Activated CD4-positive, alpha-beta memory T cell treated with anti-CD3 and anti-CD28 coated beads, Interleukin-2, amount 10 ng/mL, durations not matched to agents 7 days and 5 days (primary cell): ENCODE results near the gene SLC38A11. TPM values are rescaled to one million over a fixed set of nuclear protein-coding genes. Genes with fewer than 3 reads are reported as not detected.

Experiments used
- CTCF ChIA-PET: fragments of 350-600 bp; sonication (Branson Sonifier 250); formaldehyde crosslinking; loops from one replicate; lab custom pipeline; 2021; ENCODE audit warnings: antibody characterized with exemption, inconsistent platforms; lab: Charles Lee
- POLR2A ChIA-PET: fragments of 350-600 bp; sonication (Branson Sonifier 250); formaldehyde crosslinking; loops from one replicate; lab custom pipeline; 2021; ENCODE audit warnings: antibody characterized with exemption; lab: Charles Lee
- DNase-seq: peaks from one replicate; pipeline ENCODE4 v3.0.0-alpha.2; 2020
- H3K27ac Mint-ChIP-seq: one replicate; pipeline ENCODE4 v1.8.0; 2021; ENCODE audit warnings: mild to moderate bottlenecking, mixed read lengths
- H3K27me3 Mint-ChIP-seq: one replicate; pipeline ENCODE4 v1.8.0; 2021; ENCODE audit warnings: mixed read lengths
- H3K36me3 Mint-ChIP-seq: one replicate; pipeline ENCODE4 v1.8.0; 2021; ENCODE audit warnings: low read depth, mixed read lengths
- H3K4me1 Mint-ChIP-seq: one replicate; pipeline ENCODE4 v1.8.0; 2021; ENCODE audit warnings: mixed read lengths
- H3K4me3 Mint-ChIP-seq: one replicate; pipeline ENCODE4 v1.8.0; 2021; ENCODE audit warnings: mild to moderate bottlenecking, mixed read lengths
- H3K9me3 Mint-ChIP-seq: one replicate; pipeline ENCODE4 v1.8.0; 2021; ENCODE audit warnings: mixed read lengths
- total RNA-seq, 2 experiments: library from RNA; stranded (reverse); gene quantifications; one replicate each; pipeline ENCODE4 v1.2.3, GENCODE V29; 2021

The SLC38A11 gene
- total RNA-seq, 2 experiments from 2014 or later = not detected

GRCh38 chr2:164954186-164954585, 1.1 kb downstream of the SLC38A11 start:
- Mint-ChIP-seq H3K36me3 (no peaks in the 10 kb centered on the region), H3K9me3 (no peaks in the 10 kb centered on the region), H3K27ac (no peak overlapping the region), H3K27me3 (peaks cover 14% of the 10 kb centered on the region), H3K4me1 (no peaks in the 10 kb centered on the region), H3K4me3 (no peak overlapping the region)
- DNase-seq = no peak
- POLR2A ChIA-PET = no interaction called here
- CTCF ChIA-PET = no interaction called here

- Mint-ChIP-seq H3K4me3 (no peak overlapping the region), H3K27me3 (peaks cover 14% of the 10 kb centered on the region), H3K4me1 (peaks cover 4% of the 10 kb centered on the region), H3K27ac (no peak overlapping the region), H3K9me3 (no peaks in the 10 kb centered on the region), H3K36me3 (no peaks in the 10 kb centered on the region)
- POLR2A ChIA-PET = no interaction called here
- CTCF ChIA-PET = no interaction called here
- DNase-seq = no peak
Measured at GRCh38 chr2:164953279-164953678, 2.0 kb downstream of the SLC38A11 start.

- Mint-ChIP-seq H3K27ac (no peak overlapping the region), H3K27me3 (peaks cover 14% of the 10 kb centered on the region)
Measured at GRCh38 chr2:164952057-164952702, 3.1 kb downstream of the SLC38A11 start.

GRCh38 chr2:164948540-164948939, 6.8 kb downstream of the SLC38A11 start:
- ChIA-PET CTCF (no interaction called here), POLR2A (no interaction called here)
- peaks cover 9% of the 10 kb centered on the region for H3K27me3 Mint-ChIP-seq

More at GRCh38 chr2:164952057-164952702, 3.1 kb downstream of the SLC38A11 start:
- POLR2A ChIA-PET = no interaction called here
- H3K9me3 Mint-ChIP-seq = no peaks in the 10 kb centered on the region
- H3K4me1 Mint-ChIP-seq = peaks cover 4% of the 10 kb centered on the region
- DNase-seq = no peak
- CTCF ChIA-PET = no interaction called here
- no peak overlapping the region for H3K4me3 Mint-ChIP-seq
- no peaks in the 10 kb centered on the region for H3K36me3 Mint-ChIP-seq

GRCh38 chr2:164947281-164947680, 8.0 kb downstream of the SLC38A11 start:
- POLR2A ChIA-PET = no interaction called here
- no peak overlapping the region for H3K4me3 Mint-ChIP-seq
- CTCF ChIA-PET = no interaction called here
- H3K36me3 Mint-ChIP-seq = no peaks in the 10 kb centered on the region
- peaks cover 6% of the 10 kb centered on the region for H3K27me3 Mint-ChIP-seq
- H3K4me1 Mint-ChIP-seq = peaks cover 4% of the 10 kb centered on the region
- H3K9me3 Mint-ChIP-seq = no peaks in the 10 kb centered on the region
- H3K27ac Mint-ChIP-seq = no peak overlapping the region
- no peak for DNase-seq

More at GRCh38 chr2:164948540-164948939, 6.8 kb downstream of the SLC38A11 start:
- H3K4me1 Mint-ChIP-seq = peaks cover 4% of the 10 kb centered on the region
- H3K36me3 Mint-ChIP-seq = no peaks in the 10 kb centered on the region
- no peak overlapping the region for H3K27ac Mint-ChIP-seq
- no peak overlapping the region for H3K4me3 Mint-ChIP-seq
- H3K9me3 Mint-ChIP-seq = no peaks in the 10 kb centered on the region
- DNase-seq = no peak

GRCh38 chr2:164943289-164943688, 12.0 kb downstream of the SLC38A11 start:
- Mint-ChIP-seq H3K36me3 (no peaks in the 10 kb centered on the region), H3K9me3 (no peaks in the 10 kb centered on the region), H3K27me3 (no peaks in the 10 kb centered on the region), H3K4me3 (no peak overlapping the region), H3K4me1 (no peaks in the 10 kb centered on the region), H3K27ac (no peak overlapping the region)
- CTCF ChIA-PET = no interaction called here
- POLR2A ChIA-PET = no interaction called here
- DNase-seq = no peak

GRCh38 chr2:164937864-164938401, 17.4 kb downstream of the SLC38A11 start:
- Mint-ChIP-seq H3K4me1 (no peaks in the 10 kb centered on the region), H3K36me3 (no peaks in the 10 kb centered on the region), H3K4me3 (no peak overlapping the region), H3K9me3 (no peaks in the 10 kb centered on the region), H3K27me3 (peaks cover 3% of the 10 kb centered on the region), H3K27ac (no peak overlapping the region)
- CTCF ChIA-PET = no interaction called here
- POLR2A ChIA-PET = no interaction called here
- no peak for DNase-seq

GRCh38 chr2:164935118-164936101, 19.9 kb downstream of the SLC38A11 start:
- POLR2A ChIA-PET = no interaction called here
- Mint-ChIP-seq H3K27ac (no peak overlapping the region), H3K36me3 (no peaks in the 10 kb centered on the region), H3K9me3 (no peaks in the 10 kb centered on the region), H3K4me3 (no peak overlapping the region), H3K27me3 (peaks cover 3% of the 10 kb centered on the region), H3K4me1 (no peaks in the 10 kb centered on the region)
- DNase-seq = no peak
- CTCF ChIA-PET = no interaction called here

- no peak for DNase-seq
- no peaks in the 10 kb centered on the region for H3K4me1 Mint-ChIP-seq
- no peak overlapping the region for H3K27ac Mint-ChIP-seq
- ChIA-PET CTCF (no interaction called here), POLR2A (no interaction called here)
- H3K36me3 Mint-ChIP-seq = no peaks in the 10 kb centered on the region
- H3K9me3 Mint-ChIP-seq = no peaks in the 10 kb centered on the region
- peaks cover 4% of the 10 kb centered on the region for H3K27me3 Mint-ChIP-seq
- no peak overlapping the region for H3K4me3 Mint-ChIP-seq
Measured at GRCh38 chr2:164934401-164935117, 20.8 kb downstream of the SLC38A11 start.

GRCh38 chr2:164933671-164934189, 21.6 kb downstream of the SLC38A11 start:
- Mint-ChIP-seq H3K27me3 (peaks cover 4% of the 10 kb centered on the region), H3K36me3 (no peaks in the 10 kb centered on the region), H3K9me3 (no peaks in the 10 kb centered on the region), H3K4me1 (no peaks in the 10 kb centered on the region), H3K27ac (no peak overlapping the region), H3K4me3 (no peak overlapping the region)
- ChIA-PET CTCF (no interaction called here), POLR2A (no interaction called here)
- DNase-seq = no peak

- DNase-seq = no peak
- Mint-ChIP-seq H3K27ac (no peak overlapping the region), H3K36me3 (no peaks in the 10 kb centered on the region), H3K4me1 (no peaks in the 10 kb centered on the region), H3K4me3 (no peak overlapping the region), H3K27me3 (peaks cover 2% of the 10 kb centered on the region), H3K9me3 (no peaks in the 10 kb centered on the region)
- ChIA-PET CTCF (no interaction called here), POLR2A (no interaction called here)
Measured at GRCh38 chr2:164932377-164932776, 22.9 kb downstream of the SLC38A11 start.

- H3K27me3 Mint-ChIP-seq = peaks cover 2% of the 10 kb centered on the region
- H3K9me3 Mint-ChIP-seq = no peaks in the 10 kb centered on the region
- CTCF ChIA-PET = no interaction called here
- no peak overlapping the region for H3K27ac Mint-ChIP-seq
- no peaks in the 10 kb centered on the region for H3K4me1 Mint-ChIP-seq
- H3K36me3 Mint-ChIP-seq = no peaks in the 10 kb centered on the region
- DNase-seq = no peak
- POLR2A ChIA-PET = no interaction called here
- no peak overlapping the region for H3K4me3 Mint-ChIP-seq
Measured at GRCh38 chr2:164928101-164928673, 27.1 kb downstream of the SLC38A11 start.
